ENCODE results near the gene SORCS1. TPM values are rescaled to one million over a fixed set of nuclear protein-coding genes. Genes with fewer than 3 reads are reported as not detected.

SORCS1 gene
- total RNA-seq, 2 experiments from 2014 or later, result not detected

GRCh38 chr10:106765241-106765754 is 399.2 kb downstream of the SORCS1 start:
- no peaks in the 10 kb centered on the region for H3K4me1 Mint-ChIP-seq
- H3K27me3 Mint-ChIP-seq, result no peaks in the 10 kb centered on the region
- no peak overlapping the region for H3K27ac Mint-ChIP-seq
- ChIA-PET POLR2A (no interaction called here), CTCF (no interaction called here)
- H3K9me3 Mint-ChIP-seq, result peaks cover 2% of the 10 kb centered on the region
- H3K4me3 Mint-ChIP-seq, result no peak overlapping the region
- H3K36me3 Mint-ChIP-seq (ENCODE audit: low read depth), result no peaks in the 10 kb centered on the region
- DNase-seq, result no peak

- Mint-ChIP-seq H3K27me3 (no peaks in the 10 kb centered on the region), H3K36me3 (ENCODE audit: low read depth) (no peaks in the 10 kb centered on the region), H3K4me1 (no peaks in the 10 kb centered on the region), H3K9me3 (peaks cover 2% of the 10 kb centered on the region), H3K4me3 (no peak overlapping the region), H3K27ac (no peak overlapping the region)
- DNase-seq, result no peak
- CTCF ChIA-PET, result no interaction called here
- POLR2A ChIA-PET, result no interaction called here
Observed at GRCh38 chr10:106764360-106764759, 400.1 kb downstream of the SORCS1 start.

GRCh38 chr10:106761906-106762305 is 402.6 kb downstream of the SORCS1 start:
- H3K36me3 Mint-ChIP-seq (ENCODE audit: low read depth), result no peaks in the 10 kb centered on the region

GRCh38 chr10:106757521-106757920 is 407.0 kb downstream of the SORCS1 start:
- Mint-ChIP-seq H3K27me3 (no peaks in the 10 kb centered on the region), H3K4me3 (no peak overlapping the region), H3K9me3 (no peaks in the 10 kb centered on the region), H3K36me3 (ENCODE audit: low read depth) (no peaks in the 10 kb centered on the region), H3K27ac (no peak overlapping the region), H3K4me1 (no peaks in the 10 kb centered on the region)
- DNase-seq, result no peak
- ChIA-PET CTCF (no interaction called here), POLR2A (no interaction called here)

More at GRCh38 chr10:106761906-106762305, 402.6 kb downstream of the SORCS1 start:
- Mint-ChIP-seq H3K4me3 (no peak overlapping the region), H3K27ac (no peak overlapping the region), H3K27me3 (no peaks in the 10 kb centered on the region), H3K4me1 (no peaks in the 10 kb centered on the region), H3K9me3 (peaks cover 2% of the 10 kb centered on the region)
- no peak for DNase-seq
- ChIA-PET POLR2A (no interaction called here), CTCF (no interaction called here)

- CTCF ChIA-PET, result no interaction called here
- Mint-ChIP-seq H3K4me1 (no peaks in the 10 kb centered on the region), H3K27me3 (no peaks in the 10 kb centered on the region), H3K4me3 (no peak overlapping the region), H3K9me3 (no peaks in the 10 kb centered on the region), H3K27ac (no peak overlapping the region), H3K36me3 (ENCODE audit: low read depth) (no peaks in the 10 kb centered on the region)
- no peak for DNase-seq
- POLR2A ChIA-PET, result no interaction called here
Observed at GRCh38 chr10:106751091-106751490, 413.4 kb downstream of the SORCS1 start.

- no peaks in the 10 kb centered on the region for H3K4me1 Mint-ChIP-seq
- H3K36me3 Mint-ChIP-seq (ENCODE audit: low read depth), result no peaks in the 10 kb centered on the region
- H3K27me3 Mint-ChIP-seq, result no peaks in the 10 kb centered on the region
- H3K4me3 Mint-ChIP-seq, result no peak overlapping the region
- H3K27ac Mint-ChIP-seq, result no peak overlapping the region
- no peaks in the 10 kb centered on the region for H3K9me3 Mint-ChIP-seq
- no peak for DNase-seq
- POLR2A ChIA-PET, result no interaction called here
- CTCF ChIA-PET, result interaction anchor here (0.5 kb wide), 1 partner anchor 623 kb away, joined by 3 read pairs; no protein-coding TSS in a partner anchor
Observed at GRCh38 chr10:106746868-106747267, 417.6 kb downstream of the SORCS1 start.

GRCh38 chr10:106741006-106741530 is 423.4 kb downstream of the SORCS1 start:
- CTCF ChIA-PET, result no interaction called here
- Mint-ChIP-seq H3K4me1 (no peaks in the 10 kb centered on the region), H3K36me3 (ENCODE audit: low read depth) (no peaks in the 10 kb centered on the region), H3K27me3 (no peaks in the 10 kb centered on the region), H3K4me3 (no peak overlapping the region), H3K9me3 (no peaks in the 10 kb centered on the region), H3K27ac (no peak overlapping the region)
- POLR2A ChIA-PET, result no interaction called here
- no peak for DNase-seq

- no peak for DNase-seq
- ChIA-PET POLR2A (no interaction called here), CTCF (no interaction called here)
- no peaks in the 10 kb centered on the region for H3K36me3 Mint-ChIP-seq (ENCODE audit: low read depth)
- no peaks in the 10 kb centered on the region for H3K4me1 Mint-ChIP-seq
- no peaks in the 10 kb centered on the region for H3K9me3 Mint-ChIP-seq
- H3K4me3 Mint-ChIP-seq, result no peak overlapping the region
- H3K27me3 Mint-ChIP-seq, result no peaks in the 10 kb centered on the region
- no peak overlapping the region for H3K27ac Mint-ChIP-seq
Observed at GRCh38 chr10:106740071-106740470, 424.4 kb downstream of the SORCS1 start.

GRCh38 chr10:106734220-106734619 is 430.3 kb downstream of the SORCS1 start:
- POLR2A ChIA-PET, result no interaction called here
- H3K27me3 Mint-ChIP-seq, result no peaks in the 10 kb centered on the region
- no peaks in the 10 kb centered on the region for H3K36me3 Mint-ChIP-seq (ENCODE audit: low read depth)

GRCh38 chr10:106728232-106728631 is 436.3 kb downstream of the SORCS1 start:
- Mint-ChIP-seq H3K4me1 (no peaks in the 10 kb centered on the region), H3K27me3 (no peaks in the 10 kb centered on the region), H3K27ac (no peak overlapping the region), H3K4me3 (no peak overlapping the region), H3K36me3 (ENCODE audit: low read depth) (no peaks in the 10 kb centered on the region), H3K9me3 (no peaks in the 10 kb centered on the region)
- CTCF ChIA-PET, result no interaction called here
- DNase-seq, result no peak
- POLR2A ChIA-PET, result no interaction called here

More at GRCh38 chr10:106734220-106734619, 430.3 kb downstream of the SORCS1 start:
- Mint-ChIP-seq H3K9me3 (no peaks in the 10 kb centered on the region), H3K27ac (no peak overlapping the region), H3K4me1 (no peaks in the 10 kb centered on the region), H3K4me3 (no peak overlapping the region)
- DNase-seq, result no peak
- CTCF ChIA-PET, result no interaction called here

- no peaks in the 10 kb centered on the region for H3K9me3 Mint-ChIP-seq
- H3K27ac Mint-ChIP-seq, result no peak overlapping the region
- no peaks in the 10 kb centered on the region for H3K4me1 Mint-ChIP-seq
- no peak overlapping the region for H3K4me3 Mint-ChIP-seq
- ChIA-PET POLR2A (no interaction called here), CTCF (no interaction called here)
- no peaks in the 10 kb centered on the region for H3K36me3 Mint-ChIP-seq (ENCODE audit: low read depth)
- no peaks in the 10 kb centered on the region for H3K27me3 Mint-ChIP-seq
- DNase-seq, result no peak
Observed at GRCh38 chr10:106727170-106727569, 437.3 kb downstream of the SORCS1 start.

GRCh38 chr10:106722524-106722923 is 442.0 kb downstream of the SORCS1 start:
- no peaks in the 10 kb centered on the region for H3K9me3 Mint-ChIP-seq
- no peaks in the 10 kb centered on the region for H3K36me3 Mint-ChIP-seq (ENCODE audit: low read depth)
- H3K27me3 Mint-ChIP-seq, result no peaks in the 10 kb centered on the region
- H3K4me1 Mint-ChIP-seq, result no peaks in the 10 kb centered on the region
- no peak overlapping the region for H3K27ac Mint-ChIP-seq
- H3K4me3 Mint-ChIP-seq, result no peak overlapping the region
- POLR2A ChIA-PET, result no interaction called here
- CTCF ChIA-PET, result no interaction called here
- DNase-seq, result no peak

- ChIA-PET CTCF (no interaction called here), POLR2A (no interaction called here)
- Mint-ChIP-seq H3K4me1 (no peaks in the 10 kb centered on the region), H3K27ac (no peak overlapping the region), H3K4me3 (no peak overlapping the region), H3K36me3 (ENCODE audit: low read depth) (no peaks in the 10 kb centered on the region), H3K9me3 (no peaks in the 10 kb centered on the region), H3K27me3 (no peaks in the 10 kb centered on the region)
- DNase-seq, result no peak
Observed at GRCh38 chr10:106720683-106721082, 443.8 kb downstream of the SORCS1 start.

GRCh38 chr10:106716381-106716780 is 448.1 kb downstream of the SORCS1 start:
- no peak overlapping the region for H3K27ac Mint-ChIP-seq
- no peaks in the 10 kb centered on the region for H3K27me3 Mint-ChIP-seq
- H3K9me3 Mint-ChIP-seq, result no peaks in the 10 kb centered on the region
- no peaks in the 10 kb centered on the region for H3K36me3 Mint-ChIP-seq (ENCODE audit: low read depth)
- POLR2A ChIA-PET, result no interaction called here
- no peak for DNase-seq
- H3K4me3 Mint-ChIP-seq, result no peak overlapping the region
- no peaks in the 10 kb centered on the region for H3K4me1 Mint-ChIP-seq
- CTCF ChIA-PET, result no interaction called here
